Measurements from ENCODE around the gene IMP4. TPM values are rescaled to one million over a fixed set of nuclear protein-coding genes. Genes with fewer than 3 reads are reported as not detected.

The IMP4 gene
- total and polyA plus RNA-seq, 10 of the 15 experiments (the other 5 are each of a cell fraction or from before 2014, with no cell fraction given): 41.4 to 242 (median 166) TPM

GRCh38 chr2:130307850-130308249, 34.8 kb upstream of the IMP4 start (continued):
- no peak for TF ChIP-seq KAT2A (conservative IDR thresholded peaks at IDR 0.05; ENCODE audit: control insufficient read depth, low read depth, low read length)
- no peak for TF ChIP-seq EP300 (IDR thresholded peaks at IDR 0.05; ENCODE audit: borderline replicate concordance in 1 of 2, control insufficient read depth in 1 of 2, low read depth in 2 of 2, low read length in 2 of 2)
- no peak for TF ChIP-seq REST (IDR thresholded peaks at IDR 0.05; ENCODE audit: low read depth, low read length)
- no peak for TF ChIP-seq ZBTB40 (IDR thresholded peaks at IDR 0.05; ENCODE audit: borderline replicate concordance)
- TF ChIP-seq CTCF (IDR thresholded peaks at IDR 0.05 in 2 of 3, conservative IDR thresholded peaks at IDR 0.05 in 1 of 3; ENCODE audit: control insufficient read depth in 2 of 3, extremely low read depth in 1 of 3, insufficient read depth in 1 of 3, low read depth in 3 of 3, low read length in 3 of 3): no peak
- no peak for TF ChIP-seq CUX1 (IDR thresholded peaks at IDR 0.05; ENCODE audit: insufficient replicate concordance, low read depth, low read length)
- TF ChIP-seq NBN (IDR thresholded peaks at IDR 0.05): no peak

All from GM12878 (cell line).